GM13976 (cell line): Measurements from ENCODE around the gene AQP12B.

Experiments used
- DNase-seq: peaks from one replicate; pipeline ENCODE4 v3.0.0; 2012; ENCODE audit warnings: low spot score
- CTCF ChIP-seq: IDR thresholded peaks from 2 replicates; pipeline ENCODE4 v1.5.1; 2012; ENCODE audit warnings: borderline replicate concordance, mild to moderate bottlenecking; ENCODE audit not compliant: insufficient read depth; ENCODE audit errors: extremely low read depth, missing control alignments, control extremely low read depth
- in situ Hi-C: fragments of 300-500 bp; cut with MboI; formaldehyde crosslinking; loops from one replicate; pipeline ENCODE4 v1.12.0; 2022; ENCODE audit warnings: low sequenced_read_pairs, mixed read lengths, inconsistent platforms; ENCODE audit not compliant: unreplicated experiment

The AQP12B gene

GRCh38 chr2:240636563-240637115 is 46.0 kb downstream of the AQP12B start:
- in situ Hi-C loops = no loop called here
- TF ChIP-seq CTCF = no peak
- DNase-seq = no peak

GRCh38 chr2:240635998-240636547 is 46.6 kb downstream of the AQP12B start:
- TF ChIP-seq CTCF = no peak
- in situ Hi-C loops = no loop called here
- no peak for DNase-seq

- in situ Hi-C loops = no loop called here
- no peak for DNase-seq
- TF ChIP-seq CTCF = no peak
Measured at GRCh38 chr2:240635121-240635997, 47.3 kb downstream of the AQP12B start.

GRCh38 chr2:240632306-240632721 is 50.4 kb downstream of the AQP12B start:
- in situ Hi-C loops = no loop called here
- no peak for TF ChIP-seq CTCF
- no peak for DNase-seq

GRCh38 chr2:240631548-240632305 is 51.0 kb downstream of the AQP12B start:
- DNase-seq = no peak
- in situ Hi-C loops = no loop called here

More at GRCh38 chr2:240631548-240632305, 51.0 kb downstream of the AQP12B start:
- TF ChIP-seq CTCF = no peak
